Sigmoid colon (tissue), 7 donors: ENCODE data around the gene GZF1. TPM values are rescaled to one million over a fixed set of nuclear protein-coding genes. Genes with fewer than 3 reads are reported as not detected.

Source experiments
- DNase-seq: peaks from one replicate; pipeline ENCODE4 v3.0.0-alpha.2; 2019
- H3K27ac ChIP-seq, 4 donors: fragments of 200-600 bp; sonication (generic); one replicate each; pipeline ENCODE4 v1.5.1; 2016 to 2019; ENCODE audit warnings: mild to moderate bottlenecking in 1 of 4
- H3K27me3 ChIP-seq, 3 donors: fragments of 200-600 bp; sonication (generic); one replicate each; pipeline ENCODE4 v1.5.1; 2019; ENCODE audit warnings: mild to moderate bottlenecking in 1 of 3
- H3K36me3 ChIP-seq, 4 donors: fragments of 200-600 bp; sonication (generic); one replicate each; pipeline ENCODE4 v1.5.1; 2016 to 2019
- H3K4me1 ChIP-seq, 4 donors: fragments of 200-600 bp; sonication (generic); one replicate each; pipeline ENCODE4 v1.5.1; 2017 to 2019
- H3K4me3 ChIP-seq, 4 donors: fragments of 200-600 bp; sonication (generic); one replicate each; pipeline ENCODE4 v1.5.1; 2017 to 2019; ENCODE audit warnings: mild to moderate bottlenecking in 2 of 4, moderate library complexity in 1 of 4
- H3K9me3 ChIP-seq, 4 donors: fragments of 200-600 bp in 3 of 4; sonication (generic) in 3 of 4; one replicate each; pipeline versions ENCODE4 v1.5.1 to v1.6.1; 2013 to 2019
- CTCF ChIP-seq, 4 experiments: fragments of 450-650 bp in 3 of 4; fragments of 200-600 bp in 1 of 4; IDR thresholded peaks; one replicate each; pipeline ENCODE4 v1.5.1; 2016 to 2019; ENCODE audit warnings: antibody characterized with exemption in 4 of 4, mild to moderate bottlenecking in 3 of 4, moderate library complexity in 2 of 4
- EP300 ChIP-seq, 4 donors: sonication (generic); formaldehyde crosslinking; IDR thresholded peaks; one replicate each; pipeline ENCODE4 v1.6.1; 2017; ENCODE audit warnings: antibody characterized with exemption in 4 of 4
- POLR2A ChIP-seq, 2 donors: fragments of 450-650 bp; IDR thresholded peaks; one replicate each; pipeline ENCODE4 v1.6.1; 2016; ENCODE audit warnings: antibody characterized with exemption in 2 of 2, mild to moderate bottlenecking in 2 of 2, moderate library complexity in 2 of 2
- POLR2AphosphoS5 ChIP-seq, 4 donors: sonication (generic); formaldehyde crosslinking; IDR thresholded peaks; one replicate each; pipeline ENCODE4 v1.6.1; 2017; ENCODE audit warnings: antibody characterized with exemption in 4 of 4
- WGBS, 2 donors: extraction: QIAGEN DNeasy Blood & Tissue Kit; methylation state at CpG; one replicate each; pipeline ENCODE4 v1.1.7; 2013; 5-methylcytosine and 5-hydroxymethylcytosine counted together
- intact Hi-C: fragments of 100-400 bp; cut with DNase I; formaldehyde crosslinking; loops from one replicate; pipeline ENCODE4 v1.15.1; 2023
- polyA plus RNA-seq, 3 donors: library from polyadenylated mRNA; stranded (reverse); fragments of 200-250 nt; gene quantifications; one replicate each; pipeline ENCODE4 v1.2.3, GENCODE V29; 2013
- total RNA-seq, 4 donors: library from RNA; depleted of rRNA; stranded (reverse); fragments of >200 nt; gene quantifications; one replicate each; pipeline ENCODE4 v1.1.0, GENCODE V29; 2016
- donor health status: healthy with polysubstance abuse.
- donor health status: Bipolar disorder and iron deficiency.
- donor health status: healthy.

Gene GZF1
- total and polyA plus RNA-seq, 7 donors, result 2.4 to 17.5 (median 13.0) TPM

GRCh38 chr20:23358923-23359593 lies 2.9 kb upstream of the GZF1 start:
- intact Hi-C loops, result loop anchor here (10.0 kb wide), 3 partner anchors 154 to 1696 kb away; partner anchors contain the start of gene ACSS1

DNA sequence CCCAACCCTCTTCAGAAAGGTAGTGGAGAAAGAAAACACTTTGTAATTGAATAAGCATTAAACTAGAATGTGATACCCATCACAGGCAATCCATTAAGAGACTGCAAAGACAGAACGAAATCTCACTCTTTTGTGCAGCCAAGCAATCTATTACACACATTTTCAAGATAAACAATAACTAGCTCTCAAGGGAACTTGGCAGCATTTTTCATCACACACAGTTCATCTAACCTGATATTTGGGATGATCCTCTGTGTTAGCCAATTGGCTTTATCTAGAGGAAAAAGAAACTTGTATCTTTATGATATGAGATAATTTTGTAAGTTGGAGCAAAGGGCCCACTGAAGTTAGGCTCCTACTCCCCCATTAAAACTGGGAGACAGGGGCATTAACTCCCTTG lies 1.5 kb upstream of the GZF1 start:
- DNase-seq, result no peak
- no peak for TF ChIP-seq POLR2AphosphoS5 (IDR thresholded peaks at IDR 0.05)
- TF ChIP-seq POLR2A (IDR thresholded peaks at IDR 0.05), result no peak
- TF ChIP-seq CTCF (IDR thresholded peaks at IDR 0.05), result no peak
- TF ChIP-seq EP300 (IDR thresholded peaks at IDR 0.05), result no peak
- Histone ChIP-seq H3K27ac (peak overlapping the region; percentile 97 to 100 (median 99)), H3K27me3 (no peaks in the 10 kb centered on the region), H3K4me3 (peak overlapping the region in 1 of 4 donors; percentile 84), H3K4me1 (peaks cover 0 to 43% (median 37%) of the 10 kb centered on the region in 4 donors), H3K36me3 (peaks cover 0 to 17% (median 7%) of the 10 kb centered on the region in 4 donors), H3K9me3 (no peaks in the 10 kb centered on the region)
- WGBS, 2 donors, result 81 to 82% methylated on average over 1 of the region's 1 CpG
- intact Hi-C loops, result loop anchor here (5.0 kb wide), 1 partner anchor 277 kb away; the partner anchor contains the start of gene CST3

More at GRCh38 chr20:23358923-23359593, 2.9 kb upstream of the GZF1 start:
- peaks cover 0 to 40% (median 35%) of the 10 kb centered on the region in 4 donors for H3K4me1 ChIP-seq
- H3K27ac ChIP-seq, result peak overlapping the region; percentile 95 to 98 (median 98)
- TF ChIP-seq POLR2A (IDR thresholded peaks at IDR 0.05) (no peak), POLR2AphosphoS5 (IDR thresholded peaks at IDR 0.05) (no peak), EP300 (IDR thresholded peaks at IDR 0.05) (no peak), CTCF (IDR thresholded peaks at IDR 0.05) (no peak)
- no peak overlapping the region for H3K4me3 ChIP-seq
- no peak for DNase-seq
- peaks cover 0 to 18% (median 7%) of the 10 kb centered on the region in 4 donors for H3K36me3 ChIP-seq
- H3K27me3 ChIP-seq, result no peaks in the 10 kb centered on the region
- no peaks in the 10 kb centered on the region for H3K9me3 ChIP-seq
- WGBS, 2 donors, result 19 to 63% methylated on average over 7 of the region's 7 CpGs

GRCh38 chr20:23361119-23361475 lies 885 bp upstream of the GZF1 start:
- TF ChIP-seq POLR2A (IDR thresholded peaks at IDR 0.05), result no peak
- peak in 1 of 4 donors; percentile 2 for TF ChIP-seq POLR2AphosphoS5 (IDR thresholded peaks at IDR 0.05)
- DNase-seq, result no peak
- H3K27me3 ChIP-seq, result no peaks in the 10 kb centered on the region
- H3K4me1 ChIP-seq, result peaks cover 0 to 48% (median 42%) of the 10 kb centered on the region in 4 donors
- intact Hi-C loops, result loop anchor here (5.0 kb wide), 1 partner anchor 276 kb away; the partner anchor contains the start of gene CST3
- H3K4me3 ChIP-seq, result peak overlapping the region; percentile 67 to 95 (median 83)
- peak overlapping the region; percentile 97 to 100 (median 99) for H3K27ac ChIP-seq
- H3K9me3 ChIP-seq, result no peaks in the 10 kb centered on the region
- H3K36me3 ChIP-seq, result peaks cover 0 to 18% (median 9%) of the 10 kb centered on the region in 4 donors
- 1 to 4% methylated on average over 8 of the region's 8 CpGs for WGBS, 2 donors

GRCh38 chr20:23362392-23363256 lies 642 bp downstream of the GZF1 start:
- Histone ChIP-seq H3K27ac (peak overlapping the region; percentile 97 to 100 (median 99)), H3K4me3 (peak overlapping the region; percentile 63 to 95 (median 83)), H3K36me3 (peaks cover 0 to 18% (median 9%) of the 10 kb centered on the region in 4 donors), H3K4me1 (peaks cover 0 to 55% (median 48%) of the 10 kb centered on the region in 4 donors), H3K27me3 (no peaks in the 10 kb centered on the region), H3K9me3 (no peaks in the 10 kb centered on the region)
- whole genome bisulfite sequencing, 2 donors, result 4 to 5% methylated on average over 50 of the region's 50 CpGs
- DNase-seq, result peak; percentile 76
- intact Hi-C loops, result loop anchor here (1.0 to 5.0 kb wide), 2 partner anchors 58 to 275 kb away; partner anchors contain the start of gene CST3
- TF ChIP-seq POLR2A (IDR thresholded peaks at IDR 0.05) (no peak), POLR2AphosphoS5 (IDR thresholded peaks at IDR 0.05) (peak in 1 of 4 donors; percentile 17), CTCF (IDR thresholded peaks at IDR 0.05) (no peak)
